ENCODE measurements around the gene SCML1. TPM values are rescaled to one million over a fixed set of nuclear protein-coding genes. Genes with fewer than 3 reads are reported as not detected.

The SCML1 gene
- total and polyA plus RNA-seq, 9 of the 15 experiments (the other 6 are each of a cell fraction or from before 2014, with no cell fraction given), result 0.01 to 0.04 (median 0.04) TPM; not detected in 6

DNA sequence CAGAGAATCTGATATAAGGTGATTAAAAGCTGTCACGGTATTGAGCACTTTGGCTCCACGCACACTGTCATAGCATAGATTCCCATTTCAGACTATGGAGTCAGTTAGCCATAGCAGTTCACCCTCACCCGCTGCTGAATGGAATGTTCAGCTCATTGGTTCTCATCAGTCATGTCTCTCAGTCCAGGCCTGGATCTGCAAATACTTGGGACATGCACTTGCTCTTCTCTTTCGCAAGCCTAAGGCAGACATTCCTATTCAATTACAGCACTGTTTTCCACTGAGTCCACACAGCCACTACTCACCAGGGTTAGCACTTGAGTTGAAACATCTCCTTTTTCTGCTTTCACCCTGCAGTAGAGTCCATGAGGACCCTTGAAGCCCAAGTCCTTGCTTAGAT is 30.6 kb upstream of the SCML1 start:
- Histone ChIP-seq H3K27ac (ENCODE audit: extremely low read depth, low read depth, low read length) (no peak overlapping the region), H3K9me3 (replicated peaks; ENCODE audit: control insufficient read depth, insufficient read depth, low read depth, low read length) (no peaks in the 10 kb centered on the region), H3K4me1 (replicated peaks in 1 of 2; ENCODE audit: control insufficient read depth in 2 of 2, insufficient read depth in 2 of 2, low read length in 2 of 2) (no peaks in the 10 kb centered on the region), H4K20me1 (replicated peaks; ENCODE audit: control insufficient read depth, insufficient read depth, low read length) (no peaks in the 10 kb centered on the region), H3K36me3 (ENCODE audit: control insufficient read depth, insufficient read depth, low read length) (no peaks in the 10 kb centered on the region), H3K79me2 (ENCODE audit: control insufficient read depth, insufficient read depth, low read length) (no peaks in the 10 kb centered on the region), H3K4me2 (ENCODE audit: insufficient read depth, low read length) (no peak overlapping the region), H3K27me3 (ENCODE audit: control insufficient read depth in 2 of 2, insufficient read depth in 2 of 2, low read length in 2 of 2) (no peaks in the 10 kb centered on the region), H3K9ac (ENCODE audit: insufficient read depth in 1 of 2, low read depth in 2 of 2, low read length in 2 of 2) (no peak overlapping the region), H3K9me1 (ENCODE audit: control insufficient read depth, insufficient read depth, low read length) (no peaks in the 10 kb centered on the region), H3K4me3 (no peak overlapping the region), H2AFZ (ENCODE audit: low read depth, low read length) (no peak overlapping the region)
- no peak for DNase-seq (ENCODE audit: extremely low read depth in 1 of 4, low spot score in 3 of 4)
- intact Hi-C loops (cut with micrococcal nuclease), result no loop called here
- TF ChIP-seq ZBED1 (IDR thresholded peaks at IDR 0.05) (no peak), SMAD2 (IDR thresholded peaks at IDR 0.05; ENCODE audit: low read depth, low read length) (no peak), RBBP5 (IDR thresholded peaks at IDR 0.05; ENCODE audit: borderline replicate concordance, insufficient read depth, low read length, poor library complexity, severe bottlenecking) (no peak), ATF7 (IDR thresholded peaks at IDR 0.05) (no peak), HDAC3 (IDR thresholded peaks at IDR 0.05; ENCODE audit: borderline replicate concordance, partially characterized antibody) (no peak), SMAD1 (IDR thresholded peaks at IDR 0.05; ENCODE audit: low read depth, low read length, partially characterized antibody) (no peak), SAFB2 (IDR thresholded peaks at IDR 0.05; ENCODE audit: borderline replicate concordance, low read depth, low read length, severe bottlenecking) (no peak), ZNF584 (CRISPR knock-in tag; IDR thresholded peaks at IDR 0.05; ENCODE audit: low read depth) (no peak), ZNF583 (CRISPR knock-in tag; IDR thresholded peaks at IDR 0.05) (no peak), DMBX1 (CRISPR knock-in tag; IDR thresholded peaks at IDR 0.05; ENCODE audit: borderline replicate concordance) (no peak), BMI1 (IDR thresholded peaks at IDR 0.05; ENCODE audit: low read length) (no peak)
- TF ChIP-seq, protein P1, sequence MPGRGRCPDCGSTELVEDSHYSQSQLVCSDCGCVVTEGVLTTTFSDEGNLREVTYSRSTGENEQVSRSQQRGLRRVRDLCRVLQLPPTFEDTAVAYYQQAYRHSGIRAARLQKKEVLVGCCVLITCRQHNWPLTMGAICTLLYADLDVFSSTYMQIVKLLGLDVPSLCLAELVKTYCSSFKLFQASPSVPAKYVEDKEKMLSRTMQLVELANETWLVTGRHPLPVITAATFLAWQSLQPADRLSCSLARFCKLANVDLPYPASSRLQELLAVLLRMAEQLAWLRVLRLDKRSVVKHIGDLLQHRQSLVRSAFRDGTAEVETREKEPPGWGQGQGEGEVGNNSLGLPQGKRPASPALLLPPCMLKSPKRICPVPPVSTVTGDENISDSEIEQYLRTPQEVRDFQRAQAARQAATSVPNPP (IDR thresholded peaks at IDR 0.05; ENCODE audit: borderline replicate concordance, insufficient read depth, insufficient read length), result no peak
- ChIA-PET CTCF (ENCODE audit: low intra/inter-chr PET ratio) (no interaction called here), POLR2A (no interaction called here)
- BruUV-seq (replicated peaks), result no TSS peak
- in situ Hi-C loops (cut with MboI), result no loop called here
- ATAC-seq, result no peak
- 4% methylated on average over 4 of the region's 4 CpGs for WGBS (ENCODE audit: insufficient coverage, low coverage, missing lambda C conversion rate)
- no peak for FAIRE-seq

Data from K562 (cell line).